ENCODE measurements around the gene TANK. TPM values are rescaled to one million over a fixed set of nuclear protein-coding genes. Genes with fewer than 3 reads are reported as not detected.

The TANK gene
- total and polyA plus RNA-seq, 2 of the 8 experiments (the other 6 are each of a cell fraction or from before 2014, with no cell fraction given), result 7.0 to 26.1 TPM

DNA sequence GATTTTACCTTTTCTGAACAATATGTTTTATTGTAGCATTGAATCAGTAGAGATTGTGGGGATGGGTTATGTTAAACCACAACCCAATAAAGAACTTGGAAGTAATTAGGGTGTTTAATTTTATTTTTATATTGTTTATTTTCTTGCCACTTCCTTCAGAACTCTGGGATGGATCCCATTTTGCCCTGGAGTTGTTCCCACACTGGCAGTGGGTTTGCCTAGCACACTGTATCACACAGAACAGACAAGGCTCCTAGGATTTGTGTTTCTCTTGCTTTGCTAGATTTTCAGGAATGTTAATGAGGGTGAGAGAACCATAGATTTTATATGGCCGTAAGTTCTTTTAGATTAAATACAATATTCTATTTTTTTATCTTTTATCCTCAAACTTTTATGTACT is 59.0 kb downstream of the TANK start:
- H3K14ac ChIP-seq (ENCODE audit: insufficient read length), result no peak overlapping the region
- H3K9ac ChIP-seq (replicated peaks in 1 of 4; ENCODE audit: extremely low read depth in 1 of 4, low read depth in 3 of 4, low read length in 3 of 4), result no peak overlapping the region
- no peak overlapping the region for H4K91ac ChIP-seq (replicated peaks; ENCODE audit: insufficient read length, low read length)
- H3K4me2 ChIP-seq (ENCODE audit: insufficient read depth in 1 of 2, low read depth in 2 of 2, low read length in 2 of 2), result no peak overlapping the region
- H2AK5ac ChIP-seq (ENCODE audit: low read depth, low read length), result no peak overlapping the region
- H3K79me1 ChIP-seq (ENCODE audit: low read depth, low read length), result no peaks in the 10 kb centered on the region
- H3K4ac ChIP-seq (replicated peaks; ENCODE audit: insufficient read length, low read depth, low read length), result no peak overlapping the region
- no peaks in the 10 kb centered on the region for H3K27me3 ChIP-seq (replicated peaks in 1 of 4; ENCODE audit: control insufficient read depth in 3 of 4, extremely low read depth in 1 of 4, insufficient read depth in 3 of 4, low read length in 3 of 4)
- POLR2A ChIA-PET (ENCODE audit: partially characterized antibody), result no interaction called here
- H4K5ac ChIP-seq (ENCODE audit: insufficient read length, low read depth, low read length), result no peak overlapping the region
- no peaks in the 10 kb centered on the region; the same call in 1 of the 2 replicates for H3K23me2 ChIP-seq (ENCODE audit: low read depth, low read length)
- no peaks in the 10 kb centered on the region for H4K20me1 ChIP-seq (replicated peaks in 1 of 2; ENCODE audit: control insufficient read depth in 1 of 2, insufficient read depth in 2 of 2, low read length in 2 of 2)
- FAIRE-seq, result no peak
- no peak overlapping the region for H3K4me3 ChIP-seq (ENCODE audit: extremely low read depth in 1 of 4, insufficient read depth in 2 of 4, low read depth in 3 of 4, low read length in 4 of 4)
- H3K4me1 ChIP-seq (replicated peaks in 1 of 4; ENCODE audit: control insufficient read depth in 3 of 4, insufficient read depth in 4 of 4, low read length in 3 of 4), result no peaks in the 10 kb centered on the region
- no peak overlapping the region for H2BK12ac ChIP-seq (ENCODE audit: low read depth, low read length)
- no peak overlapping the region for H2BK15ac ChIP-seq (ENCODE audit: low read length)
- H3K27ac ChIP-seq (ENCODE audit: low read depth, low read length), result no peak overlapping the region
- no peak overlapping the region for H2BK20ac ChIP-seq (ENCODE audit: low read length)
- no peak overlapping the region for H2BK120ac ChIP-seq (replicated peaks; ENCODE audit: low read depth, low read length)
- H2AFZ ChIP-seq (ENCODE audit: low read length), result no peak overlapping the region
- H2BK5ac ChIP-seq (ENCODE audit: low read depth, low read length), result no peak overlapping the region
- H3K36me3 ChIP-seq (ENCODE audit: control insufficient read depth in 2 of 4, insufficient read depth in 4 of 4, low read length in 3 of 4), result peaks cover 0 to 4% (median 1%) of the 10 kb centered on the region in 4 experiments; a peak in 2 of 8 replicates
- no peaks in the 10 kb centered on the region for H3K79me2 ChIP-seq (ENCODE audit: control insufficient read depth in 1 of 2, insufficient read depth in 2 of 2, low read length in 2 of 2)
- CTCF ChIA-PET (ENCODE audit: partially characterized antibody), result no interaction called here
- H3K56ac ChIP-seq (replicated peaks; ENCODE audit: insufficient read length, low read depth, low read length), result no peak overlapping the region
- DNase-seq (ENCODE audit: low read depth in 1 of 2, low spot score in 2 of 2), result no peak
- no peak overlapping the region for H3K18ac ChIP-seq (ENCODE audit: extremely low read depth, low read length)
- H4K8ac ChIP-seq (ENCODE audit: extremely low read depth, insufficient read depth, low read length), result no peak overlapping the region
- 95% methylated on average over 1 of the region's 1 CpG; no CpG with 5 or more reads in 1 of the 2 experiments for WGBS, 2 experiments (ENCODE audit: extremely low coverage in 1 of 2, insufficient coverage in 1 of 2, insufficient read length in 1 of 2, insufficient replicate concordance in 2 of 2, low coverage in 1 of 2, low lambda C conversion rate in 2 of 2, missing lambda C conversion rate in 1 of 2)
- no peak overlapping the region for H3K23ac ChIP-seq (ENCODE audit: insufficient read length)
- peaks cover 3% of the 10 kb centered on the region in 2 experiments; a peak in 2 of 4 replicates for H3K9me3 ChIP-seq (ENCODE audit: insufficient read depth in 2 of 2, low read depth in 1 of 2, low read length in 1 of 2)
- TF ChIP-seq JUN (IDR thresholded peaks at IDR 0.05; ENCODE audit: low read depth, low read length) (no peak), EP300 (IDR thresholded peaks at IDR 0.05; ENCODE audit: borderline replicate concordance in 1 of 2, low read depth in 2 of 2, low read length in 2 of 2) (no peak)

All from H1 (cell line).